Measurements from ENCODE around the gene PFAS. TPM values are rescaled to one million over a fixed set of nuclear protein-coding genes. Genes with fewer than 3 reads are reported as not detected.

PFAS gene
- total RNA-seq, 1 donor from 2014 or later, result 25.3 TPM

DNA sequence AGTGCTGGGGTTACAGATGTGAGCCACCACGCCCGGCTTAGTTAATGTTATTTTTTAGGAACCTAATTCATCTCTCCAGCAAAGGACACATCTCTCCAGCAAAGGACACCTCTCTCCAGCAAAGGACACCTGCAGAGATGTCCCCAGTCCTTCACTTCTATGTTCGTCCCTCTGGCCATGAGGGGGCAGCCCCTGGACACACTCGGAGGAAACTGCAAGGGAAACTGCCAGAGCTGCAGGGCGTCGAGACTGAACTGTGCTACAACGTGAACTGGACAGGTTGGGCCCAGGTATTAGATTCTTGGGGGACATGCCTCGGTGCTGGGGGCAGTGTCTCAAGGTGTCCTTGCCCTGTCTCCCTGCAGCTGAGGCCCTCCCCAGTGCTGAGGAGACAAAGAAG lies 4.7 kb downstream of the PFAS start:
- Histone ChIP-seq H3K9me3 (no peaks in the 10 kb centered on the region), H3K4me1 (peaks cover 9% of the 10 kb centered on the region), H3K36me3 (peaks cover 52% of the 10 kb centered on the region), H3K27me3 (ENCODE audit: low read depth) (no peaks in the 10 kb centered on the region), H3K4me3 (no peak overlapping the region), H3K27ac (no peak overlapping the region)
- intact Hi-C loops (cut with DNase I), result no loop called here
- ATAC-seq, result no peak
- no peak for DNase-seq
- TF ChIP-seq, protein P1, sequence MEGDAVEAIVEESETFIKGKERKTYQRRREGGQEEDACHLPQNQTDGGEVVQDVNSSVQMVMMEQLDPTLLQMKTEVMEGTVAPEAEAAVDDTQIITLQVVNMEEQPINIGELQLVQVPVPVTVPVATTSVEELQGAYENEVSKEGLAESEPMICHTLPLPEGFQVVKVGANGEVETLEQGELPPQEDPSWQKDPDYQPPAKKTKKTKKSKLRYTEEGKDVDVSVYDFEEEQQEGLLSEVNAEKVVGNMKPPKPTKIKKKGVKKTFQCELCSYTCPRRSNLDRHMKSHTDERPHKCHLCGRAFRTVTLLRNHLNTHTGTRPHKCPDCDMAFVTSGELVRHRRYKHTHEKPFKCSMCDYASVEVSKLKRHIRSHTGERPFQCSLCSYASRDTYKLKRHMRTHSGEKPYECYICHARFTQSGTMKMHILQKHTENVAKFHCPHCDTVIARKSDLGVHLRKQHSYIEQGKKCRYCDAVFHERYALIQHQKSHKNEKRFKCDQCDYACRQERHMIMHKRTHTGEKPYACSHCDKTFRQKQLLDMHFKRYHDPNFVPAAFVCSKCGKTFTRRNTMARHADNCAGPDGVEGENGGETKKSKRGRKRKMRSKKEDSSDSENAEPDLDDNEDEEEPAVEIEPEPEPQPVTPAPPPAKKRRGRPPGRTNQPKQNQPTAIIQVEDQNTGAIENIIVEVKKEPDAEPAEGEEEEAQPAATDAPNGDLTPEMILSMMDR (IDR thresholded peaks at IDR 0.05), result peak; percentile 16

DNA sequence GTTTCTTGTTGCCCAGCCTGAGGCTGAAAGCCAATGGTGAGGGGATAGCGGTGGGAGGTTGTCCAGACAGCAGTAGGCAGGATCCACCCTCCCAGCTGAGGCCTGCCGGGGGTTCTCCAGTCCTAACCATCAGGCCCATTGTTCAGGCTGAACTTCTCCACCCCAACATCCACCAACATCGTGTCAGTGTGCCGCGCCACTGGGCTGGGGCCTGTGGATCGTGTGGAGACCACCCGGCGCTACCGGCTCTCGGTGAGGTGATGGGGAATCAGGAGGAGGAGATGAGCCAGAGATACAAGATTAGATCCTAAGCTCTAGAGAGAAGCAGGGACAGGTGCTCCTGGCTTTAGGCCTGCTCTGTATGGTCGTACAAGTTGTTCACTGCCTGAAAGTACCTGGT lies 5.8 kb downstream of the PFAS start:
- peaks cover 52% of the 10 kb centered on the region for H3K36me3 ChIP-seq
- TF ChIP-seq, protein P1 (IDR thresholded peaks at IDR 0.05), result no peak

DNA sequence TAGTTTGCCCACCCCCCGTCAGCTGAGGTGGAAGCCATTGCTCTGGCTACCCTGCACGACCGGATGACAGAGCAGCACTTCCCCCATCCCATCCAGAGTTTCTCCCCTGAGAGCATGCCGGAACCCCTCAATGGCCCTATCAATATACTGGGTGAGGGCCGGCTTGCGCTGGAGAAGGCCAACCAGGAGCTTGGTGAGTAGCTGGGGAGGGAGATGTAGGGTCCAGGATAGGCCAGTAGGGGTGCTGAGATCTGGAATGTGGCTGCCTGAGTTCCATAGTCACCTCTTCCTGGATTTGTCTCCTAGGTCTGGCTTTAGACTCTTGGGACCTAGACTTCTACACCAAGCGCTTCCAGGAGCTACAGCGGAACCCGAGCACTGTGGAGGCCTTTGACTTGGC lies 6.4 kb downstream of the PFAS start:
- H3K36me3 ChIP-seq, result peaks cover 57% of the 10 kb centered on the region
- H3K27me3 ChIP-seq (ENCODE audit: low read depth), result no peaks in the 10 kb centered on the region
- H3K4me3 ChIP-seq, result no peak overlapping the region
- H3K4me1 ChIP-seq, result no peaks in the 10 kb centered on the region
- TF ChIP-seq, protein P1 (IDR thresholded peaks at IDR 0.05), result no peak
- no peaks in the 10 kb centered on the region for H3K9me3 ChIP-seq
- DNase-seq (no peak), ATAC-seq (no peak)
- no peak overlapping the region for H3K27ac ChIP-seq
- intact Hi-C loops (cut with DNase I), result no loop called here

More for the DNA sequence above, 5.8 kb downstream of the PFAS start:
- peaks cover 3% of the 10 kb centered on the region for H3K4me1 ChIP-seq
- intact Hi-C loops (cut with DNase I), result no loop called here
- H3K4me3 ChIP-seq, result no peak overlapping the region
- H3K27me3 ChIP-seq (ENCODE audit: low read depth), result no peaks in the 10 kb centered on the region
- no peak for ATAC-seq
- no peak overlapping the region for H3K27ac ChIP-seq
- no peaks in the 10 kb centered on the region for H3K9me3 ChIP-seq
- no peak for DNase-seq

DNA sequence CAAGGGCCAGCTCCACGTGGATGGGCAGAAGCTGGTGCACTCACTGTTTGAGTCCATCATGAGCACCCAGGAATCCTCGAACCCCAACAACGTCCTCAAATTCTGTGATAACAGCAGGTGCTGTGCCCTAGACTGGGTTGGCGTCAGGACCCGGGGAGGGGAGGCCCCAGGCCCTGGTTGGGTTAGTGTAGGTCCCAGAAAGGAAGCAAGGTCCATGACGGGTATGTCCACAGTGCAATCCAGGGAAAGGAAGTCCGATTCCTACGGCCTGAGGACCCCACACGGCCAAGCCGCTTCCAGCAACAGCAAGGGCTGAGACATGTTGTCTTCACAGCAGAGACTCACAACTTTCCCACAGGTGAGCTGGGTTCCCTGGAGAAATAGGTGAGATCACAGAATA lies 7.2 kb downstream of the PFAS start:
- Histone ChIP-seq H3K4me3 (no peak overlapping the region), H3K27me3 (ENCODE audit: low read depth) (no peaks in the 10 kb centered on the region), H3K9me3 (no peaks in the 10 kb centered on the region), H3K4me1 (no peaks in the 10 kb centered on the region), H3K27ac (no peak overlapping the region), H3K36me3 (peaks cover 65% of the 10 kb centered on the region)
- TF ChIP-seq, protein P1 (IDR thresholded peaks at IDR 0.05), result no peak
- intact Hi-C loops (cut with DNase I), result no loop called here
- DNase-seq, result no peak
- no peak for ATAC-seq

DNA sequence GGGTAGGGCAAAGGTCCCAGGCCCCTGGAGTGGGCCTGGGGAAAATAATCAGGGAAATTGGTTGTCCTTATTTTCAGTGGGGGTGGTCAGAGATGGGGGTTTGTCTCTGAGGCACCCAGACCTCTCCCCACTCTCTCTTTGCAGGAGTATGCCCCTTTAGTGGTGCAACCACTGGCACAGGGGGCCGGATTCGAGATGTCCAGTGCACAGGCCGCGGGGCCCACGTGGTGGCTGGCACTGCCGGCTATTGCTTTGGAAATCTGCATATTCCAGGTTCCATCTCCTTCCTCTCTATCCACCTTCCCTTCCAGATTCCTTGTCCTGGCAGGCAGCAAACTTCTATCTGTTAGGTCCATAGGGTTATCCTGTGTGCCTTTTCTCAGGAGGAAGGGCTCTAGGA lies 7.6 kb downstream of the PFAS start:
- intact Hi-C loops (cut with DNase I), result no loop called here

More for the DNA sequence above, 7.6 kb downstream of the PFAS start:
- Histone ChIP-seq H3K9me3 (no peaks in the 10 kb centered on the region), H3K4me3 (no peak overlapping the region), H3K4me1 (no peaks in the 10 kb centered on the region), H3K27ac (no peak overlapping the region), H3K27me3 (ENCODE audit: low read depth) (no peaks in the 10 kb centered on the region), H3K36me3 (peaks cover 69% of the 10 kb centered on the region)
- ATAC-seq (no peak), DNase-seq (no peak)
- TF ChIP-seq, protein P1 (IDR thresholded peaks at IDR 0.05), result no peak
